GM19043 (cell line): ENCODE results near the gene MARCHF5.

Source experiments
- ATAC-seq: cut with Tn5 transposase; IDR thresholded peaks from one replicate; pipeline ENCODE4 v1.9.1; 2021; ENCODE audit warnings: low read depth; ENCODE audit not compliant: unreplicated experiment

Gene MARCHF5, protein sequence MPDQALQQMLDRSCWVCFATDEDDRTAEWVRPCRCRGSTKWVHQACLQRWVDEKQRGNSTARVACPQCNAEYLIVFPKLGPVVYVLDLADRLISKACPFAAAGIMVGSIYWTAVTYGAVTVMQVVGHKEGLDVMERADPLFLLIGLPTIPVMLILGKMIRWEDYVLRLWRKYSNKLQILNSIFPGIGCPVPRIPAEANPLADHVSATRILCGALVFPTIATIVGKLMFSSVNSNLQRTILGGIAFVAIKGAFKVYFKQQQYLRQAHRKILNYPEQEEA

DNA sequence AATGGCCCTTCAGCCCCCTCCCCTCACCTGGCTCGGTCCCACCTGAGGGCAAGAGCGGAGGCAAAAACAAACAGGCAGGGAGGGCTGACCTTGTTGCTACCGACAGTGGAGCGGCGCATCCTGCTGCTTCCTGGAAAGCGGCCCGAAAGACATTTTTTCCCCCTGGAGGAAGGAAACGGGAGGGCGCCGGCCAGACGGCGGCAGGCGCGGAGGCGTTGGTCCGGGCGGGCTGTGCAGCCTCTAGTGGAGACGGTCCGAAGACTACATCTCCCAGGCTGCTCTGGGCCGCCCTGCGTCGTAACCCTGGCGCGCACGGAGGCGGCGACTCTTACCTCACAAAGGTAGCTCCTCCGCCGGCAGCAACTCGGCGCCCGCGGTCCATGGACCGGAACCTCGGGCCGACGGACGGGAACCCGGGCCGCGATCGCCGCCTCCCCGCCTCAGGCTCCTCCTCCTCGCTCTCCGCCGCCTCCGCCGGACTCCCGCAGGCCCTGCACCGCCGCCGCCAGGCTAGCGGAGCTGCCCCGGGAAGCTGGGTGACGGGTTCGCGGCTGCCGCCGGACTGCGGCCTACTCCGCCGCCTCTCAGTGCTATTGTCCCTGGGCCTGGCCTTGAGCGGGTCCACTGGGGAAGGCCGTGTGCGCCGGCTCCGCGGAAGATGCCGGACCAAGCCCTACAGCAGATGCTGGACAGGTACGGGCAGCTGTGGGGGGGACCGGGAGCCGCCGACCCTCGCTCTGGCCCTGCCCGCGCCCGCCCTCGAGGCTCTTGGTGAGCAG lies at the start of gene MARCHF5, which contains the start of gene CPEB3:
TSS of gene MARCHF5 (plus strand) at position 331 of the 779 bp plus-strand sequence. CDS start at position 659, 328 bp downstream.
TSS of gene CPEB3 (minus strand) at position 242 of the 779 bp plus-strand sequence. CDS start 50,728 bp downstream, outside the sequence.
- peak; percentile 98 for ATAC-seq

DNA sequence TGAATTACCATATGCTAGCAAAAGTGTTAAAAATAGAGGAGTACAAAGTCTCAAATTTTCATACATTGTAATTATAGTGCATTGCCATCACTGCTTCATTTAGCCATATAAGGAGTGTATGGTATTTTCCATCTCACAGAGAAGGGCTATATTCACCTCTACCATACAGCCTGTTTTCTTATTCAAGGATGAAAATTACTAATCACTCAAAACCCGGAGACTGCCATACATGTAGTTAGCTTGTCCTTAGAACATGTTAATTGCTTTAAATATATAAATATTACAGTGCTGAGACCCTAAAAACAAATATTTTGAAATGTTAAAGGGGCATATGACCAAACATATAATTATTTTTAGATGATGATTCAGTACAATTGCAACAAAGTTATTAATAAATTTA lies 49.5 kb upstream of the MARCHF5 start:
- ATAC-seq: no peak

DNA sequence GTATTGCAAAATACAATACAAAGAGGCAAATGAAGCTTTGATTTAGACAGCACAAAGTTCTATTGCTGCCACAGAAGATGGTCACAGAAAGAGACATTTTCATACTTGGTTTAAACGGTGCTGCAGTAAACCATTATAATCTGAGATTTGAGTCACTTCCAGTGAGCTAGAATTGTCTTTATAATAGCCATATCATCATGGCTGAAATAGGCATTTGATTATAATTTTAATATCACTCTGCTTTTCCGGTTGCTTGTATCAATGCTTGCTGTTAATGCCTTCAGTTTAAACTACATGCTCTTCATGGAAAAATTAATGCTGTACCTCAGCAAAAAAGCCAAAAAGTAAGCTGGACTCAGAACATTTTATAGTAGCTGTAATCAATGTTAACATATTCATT lies 48.6 kb upstream of the MARCHF5 start:
- ATAC-seq: no peak

DNA sequence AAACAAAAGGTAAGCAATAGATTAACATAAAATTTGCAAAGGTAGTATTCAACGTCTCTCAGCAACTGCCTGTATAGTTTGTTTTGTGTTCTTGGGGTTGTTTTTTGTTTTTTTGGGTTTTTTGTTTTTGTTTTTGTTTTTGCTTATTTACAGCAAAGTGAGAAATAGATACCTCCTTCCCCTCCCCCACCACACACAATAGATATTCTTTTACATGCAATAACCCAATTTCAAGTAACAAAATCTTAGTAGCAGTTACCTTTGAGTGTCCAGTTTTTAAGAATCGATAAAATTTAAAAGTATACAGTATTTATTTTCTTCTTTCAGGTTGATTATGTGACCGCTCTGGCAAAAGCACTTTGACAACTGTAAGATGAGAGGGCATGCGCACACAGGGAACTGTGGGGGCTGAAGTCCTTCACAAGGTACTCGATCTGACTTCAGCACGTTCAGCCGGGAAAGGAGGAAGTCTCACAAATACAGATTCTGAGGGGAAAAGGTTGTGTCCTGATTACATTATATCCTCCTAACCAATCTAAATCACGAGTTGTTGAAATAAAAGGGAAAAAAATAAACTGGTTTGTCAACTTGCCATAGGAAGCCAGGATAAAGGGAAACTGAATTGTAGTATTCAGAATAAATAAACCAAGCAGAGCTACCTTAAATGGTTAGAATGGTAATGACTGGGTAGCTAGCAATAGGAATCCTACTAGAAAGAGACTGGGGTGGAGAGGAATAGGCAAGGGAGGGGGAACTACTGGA lies 47.9 kb upstream of the MARCHF5 start:
- no peak for ATAC-seq

DNA sequence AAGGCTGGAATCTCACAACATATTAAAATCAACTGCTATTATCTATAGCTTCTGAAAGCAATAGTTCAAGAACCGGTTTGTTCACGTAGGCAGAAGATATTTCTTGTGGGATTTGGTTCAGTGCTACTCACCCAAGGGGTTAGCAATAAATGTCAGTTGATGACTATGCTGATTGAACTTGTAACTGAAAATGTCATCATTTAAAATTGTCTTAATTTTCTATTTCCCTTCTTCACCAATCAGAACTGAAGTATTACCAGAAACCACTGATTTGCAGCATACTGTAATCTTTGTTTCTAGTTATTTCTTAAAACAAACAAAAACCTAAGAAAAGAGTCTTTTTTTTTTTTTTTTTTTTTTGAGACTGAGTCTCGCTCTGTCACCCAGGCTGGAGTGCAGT lies 46.2 kb upstream of the MARCHF5 start:
- ATAC-seq: no peak

DNA sequence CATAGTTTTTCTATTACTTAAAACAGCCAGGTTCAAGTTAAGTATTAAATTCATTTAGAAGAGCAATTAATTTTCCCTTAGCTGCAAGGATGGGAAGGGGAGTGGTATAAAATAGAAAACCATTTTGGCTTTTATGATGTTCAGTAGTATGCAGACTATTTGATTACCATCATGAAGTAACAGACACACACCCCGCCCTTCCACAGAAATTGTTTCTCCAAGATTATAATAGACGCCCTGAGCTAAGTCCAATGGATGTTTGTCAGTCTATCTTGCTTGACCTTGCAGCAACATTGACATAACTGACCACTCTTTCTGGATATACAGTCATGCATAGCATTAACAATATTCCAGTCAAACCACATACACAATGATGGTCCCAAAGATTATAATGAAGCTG lies 42.4 kb upstream of the MARCHF5 start:
- no peak for ATAC-seq

DNA sequence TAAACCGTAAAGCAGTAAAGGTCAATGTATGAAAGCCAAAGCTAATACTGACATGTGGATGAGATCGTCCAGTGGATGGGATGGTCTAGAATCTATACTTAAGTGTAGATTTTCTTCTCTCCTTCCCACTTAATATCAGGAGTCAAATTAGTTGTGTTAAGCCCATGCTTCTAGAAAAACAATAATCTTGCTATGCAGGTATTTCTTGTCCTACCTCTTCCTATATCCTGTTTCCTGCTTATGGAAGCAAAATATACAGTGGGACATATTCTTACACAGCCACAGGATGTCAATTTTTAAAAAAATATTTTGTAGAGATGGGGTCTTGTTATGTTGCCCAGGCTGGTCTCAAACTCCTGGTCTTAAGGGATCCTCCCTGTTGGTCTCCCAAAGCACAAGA lies 27.6 kb upstream of the MARCHF5 start:
- ATAC-seq: no peak

DNA sequence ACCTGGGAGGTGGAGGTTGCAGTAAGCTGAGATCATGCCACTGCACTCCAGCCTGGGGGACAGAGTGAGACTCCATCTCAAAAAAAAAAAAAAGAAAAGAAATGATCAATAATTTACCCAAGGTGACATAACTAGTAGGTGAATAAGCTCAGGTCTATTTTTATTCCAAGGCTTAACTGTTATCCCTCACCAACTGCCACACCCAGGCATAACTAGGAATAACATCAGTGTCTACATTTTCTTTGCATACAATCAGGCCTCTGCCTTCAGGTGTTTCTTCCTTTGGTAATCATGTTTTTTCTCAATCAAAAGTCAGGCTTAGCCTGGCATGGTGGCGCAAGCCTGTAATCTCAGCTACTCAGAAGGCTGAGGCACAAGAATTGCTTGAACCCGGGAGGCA lies 26.7 kb upstream of the MARCHF5 start:
- ATAC-seq: no peak

DNA sequence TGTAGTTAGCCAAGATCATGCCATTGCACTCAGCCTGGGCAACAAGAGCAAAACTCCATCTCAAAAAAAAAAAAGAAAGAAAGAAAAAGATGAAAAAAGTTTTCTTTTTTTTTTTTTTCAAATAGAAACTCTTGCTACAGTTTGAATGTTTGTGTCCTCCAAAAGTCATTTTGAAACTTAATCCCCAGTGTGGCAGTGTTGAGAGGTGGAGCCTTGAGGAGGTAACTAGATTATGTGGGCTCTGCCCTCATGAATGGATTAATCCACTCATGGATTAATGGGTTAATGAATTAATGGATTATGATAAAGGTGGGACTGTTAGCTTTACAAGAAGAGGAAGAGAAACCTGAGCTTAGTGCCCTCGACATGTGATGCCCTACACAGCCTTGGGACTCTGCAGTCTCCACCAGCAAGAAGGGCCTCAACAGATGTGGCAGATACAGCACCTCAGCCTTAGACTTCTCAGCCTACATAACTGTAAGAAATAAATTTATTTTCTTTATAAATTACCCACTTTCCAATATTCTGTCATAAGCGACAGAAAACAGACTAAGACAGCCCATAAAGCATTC lies 25.2 kb upstream of the MARCHF5 start:
- no peak for ATAC-seq

DNA sequence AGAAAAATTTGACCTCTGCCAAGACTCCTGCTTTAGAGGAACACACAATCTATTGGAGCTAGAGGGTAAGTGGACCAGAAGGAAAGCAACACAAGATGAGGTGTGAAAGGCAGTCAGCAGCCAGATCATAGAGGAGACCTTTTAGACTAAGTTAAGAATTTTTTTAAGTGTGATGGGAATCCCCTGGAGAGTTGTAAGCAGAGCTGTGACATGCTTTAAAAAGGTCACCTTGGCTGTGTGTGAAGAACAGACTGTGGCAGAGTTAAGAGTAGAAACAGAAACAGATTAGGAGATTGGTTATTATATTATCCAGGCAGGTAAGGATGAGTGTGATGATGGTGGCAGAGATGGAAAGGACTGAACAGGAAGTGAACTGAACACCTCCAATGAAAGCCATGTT lies 23.6 kb upstream of the MARCHF5 start:
- no peak for ATAC-seq

DNA sequence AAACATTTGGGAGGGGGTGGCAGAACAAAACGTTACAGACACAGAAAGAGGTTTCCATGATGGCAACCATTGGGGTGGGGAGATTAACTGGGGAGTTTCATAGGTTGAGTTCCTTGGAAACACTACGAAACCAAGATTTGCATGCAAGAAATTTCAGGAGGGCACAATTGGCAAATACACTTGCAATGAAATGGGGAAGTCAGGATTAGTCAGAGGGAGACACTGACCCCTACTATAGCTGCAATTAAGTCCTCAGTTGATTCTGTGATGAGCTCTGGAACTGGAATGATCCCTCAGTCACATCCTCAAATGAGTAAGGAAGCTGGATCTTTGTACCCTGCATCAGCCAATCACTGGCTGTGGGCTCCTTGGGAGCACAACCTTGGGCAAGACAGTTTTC lies 22.2 kb upstream of the MARCHF5 start:
- ATAC-seq: no peak

DNA sequence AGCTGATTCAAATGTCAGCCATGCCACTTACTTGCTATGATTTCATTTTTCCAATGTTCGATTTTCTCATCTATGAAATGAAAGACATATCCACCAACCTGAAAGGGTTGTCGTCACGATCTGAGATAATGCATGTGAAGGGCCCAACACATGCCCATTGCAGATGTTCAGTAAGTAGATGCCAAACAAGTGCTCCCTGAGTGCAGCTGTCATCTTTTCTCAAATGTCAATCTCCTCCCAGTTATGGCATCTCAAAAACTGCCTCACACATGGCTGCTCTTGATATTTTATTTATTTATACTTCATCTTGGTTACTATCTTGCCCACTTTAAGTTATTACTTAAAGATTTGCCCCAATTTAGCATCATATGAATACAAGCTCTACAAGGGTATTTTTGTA lies 16.9 kb upstream of the MARCHF5 start:
- no peak for ATAC-seq

DNA sequence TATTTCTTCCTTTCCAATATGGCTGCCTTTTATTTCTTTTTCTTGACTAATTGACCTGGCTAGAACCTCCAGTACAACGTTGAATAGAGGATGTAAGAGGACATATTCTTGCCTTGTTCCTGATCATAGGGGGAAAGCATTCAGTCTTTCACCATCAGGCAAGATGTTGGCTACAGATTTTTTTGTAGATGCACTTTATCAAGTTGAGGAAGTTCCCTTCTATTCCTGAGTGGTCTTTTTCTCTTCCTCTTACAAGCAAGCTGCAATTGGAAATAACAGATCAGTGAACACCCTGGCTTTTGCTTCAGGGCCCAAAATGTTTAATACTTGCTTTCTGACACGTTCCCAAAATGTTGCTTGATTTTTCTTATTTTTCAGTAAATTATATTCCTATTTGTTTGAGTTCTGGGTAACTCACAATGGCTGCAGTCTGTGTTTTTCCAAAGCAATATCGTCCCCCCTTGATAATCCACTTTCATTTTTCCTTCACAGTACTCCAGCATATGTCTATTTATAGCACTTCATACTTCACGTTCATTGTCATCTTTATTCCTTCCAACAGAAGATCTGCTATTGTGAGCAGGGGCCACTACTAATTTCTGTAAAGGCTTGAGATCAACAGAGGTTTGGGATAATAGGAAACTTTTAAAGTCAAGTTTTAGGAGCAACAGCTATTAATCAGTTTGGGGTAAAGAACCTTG lies 11.8 kb upstream of the MARCHF5 start:
- no peak for ATAC-seq

DNA sequence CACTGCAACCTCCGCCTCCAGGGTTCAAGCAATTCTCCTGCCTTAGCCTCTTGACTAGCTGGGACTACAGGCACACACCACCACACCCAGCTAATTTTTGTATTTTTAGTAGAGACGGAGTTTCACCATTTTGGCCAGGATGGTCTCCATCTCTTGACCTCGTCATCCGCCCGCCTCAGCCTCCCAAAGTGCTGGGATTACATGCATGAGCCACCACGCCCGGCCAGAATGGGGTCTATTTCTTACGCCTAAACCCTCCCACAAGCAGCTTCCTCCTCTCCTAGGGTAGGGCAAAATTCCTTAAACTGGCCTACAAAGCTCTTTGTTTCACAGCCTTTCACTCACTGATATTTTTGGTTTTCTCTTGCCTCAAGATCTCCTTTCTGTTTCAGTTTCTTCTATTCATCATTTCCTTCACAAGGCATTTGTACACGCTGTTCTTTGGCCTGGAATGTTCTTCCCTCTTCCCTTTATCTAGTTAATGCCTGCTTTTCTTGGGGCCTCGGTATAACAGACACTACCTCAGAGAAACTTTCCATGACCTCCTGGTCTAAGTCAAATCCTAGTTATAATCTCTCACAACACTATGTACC lies 6.8 kb upstream of the MARCHF5 start:
- ATAC-seq: no peak

DNA sequence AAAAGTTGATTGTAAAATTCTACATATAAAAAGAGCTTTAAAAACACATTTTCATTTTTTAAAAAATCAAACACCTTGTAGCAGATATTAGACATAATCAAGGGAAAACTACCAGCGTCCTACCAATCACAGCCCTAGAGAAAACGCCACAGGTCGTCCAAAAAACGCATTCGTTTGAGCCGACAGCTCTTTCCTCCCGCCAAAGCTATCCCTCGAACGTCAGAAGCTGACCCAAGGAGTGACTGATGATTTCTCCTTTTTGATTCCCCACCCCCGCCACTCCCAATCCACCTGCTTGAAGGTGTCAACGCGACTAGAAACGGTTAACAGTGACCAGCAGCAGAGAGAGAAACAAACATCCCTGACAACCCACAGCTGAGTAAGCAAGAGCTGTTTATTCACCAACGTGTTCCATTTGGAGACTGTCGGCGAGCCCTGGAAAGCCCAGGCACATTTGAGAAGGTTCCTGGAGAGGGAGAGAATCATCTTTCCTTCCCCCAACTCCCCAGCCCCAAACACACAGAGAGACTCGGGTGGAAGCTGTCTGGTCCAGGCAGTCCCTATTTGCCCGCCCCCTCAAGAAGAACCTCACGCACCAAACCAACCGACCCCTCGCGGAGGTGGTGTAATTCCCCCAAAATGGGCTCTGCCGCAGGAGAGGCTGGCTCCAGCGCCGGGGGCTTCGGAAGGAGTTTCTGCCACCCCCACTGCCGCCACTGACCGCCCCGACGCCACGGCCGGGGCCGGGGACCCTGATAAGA lies 711 bp upstream of the MARCHF5 start:
- no peak for ATAC-seq

DNA sequence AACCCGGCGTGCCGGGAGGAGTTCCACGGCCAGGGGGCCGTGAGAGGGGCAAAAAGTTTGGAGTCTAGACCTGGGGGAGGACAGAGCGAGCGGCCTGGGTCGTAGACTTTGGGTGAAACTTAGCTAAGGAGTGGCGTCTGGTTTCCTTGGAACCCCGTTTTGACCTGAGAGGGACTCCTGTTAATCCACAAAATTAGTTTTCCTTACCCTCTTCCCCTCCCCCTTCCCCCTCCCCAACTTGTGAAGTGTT lies 574 bp downstream of the MARCHF5 start:
- ATAC-seq: no peak

DNA sequence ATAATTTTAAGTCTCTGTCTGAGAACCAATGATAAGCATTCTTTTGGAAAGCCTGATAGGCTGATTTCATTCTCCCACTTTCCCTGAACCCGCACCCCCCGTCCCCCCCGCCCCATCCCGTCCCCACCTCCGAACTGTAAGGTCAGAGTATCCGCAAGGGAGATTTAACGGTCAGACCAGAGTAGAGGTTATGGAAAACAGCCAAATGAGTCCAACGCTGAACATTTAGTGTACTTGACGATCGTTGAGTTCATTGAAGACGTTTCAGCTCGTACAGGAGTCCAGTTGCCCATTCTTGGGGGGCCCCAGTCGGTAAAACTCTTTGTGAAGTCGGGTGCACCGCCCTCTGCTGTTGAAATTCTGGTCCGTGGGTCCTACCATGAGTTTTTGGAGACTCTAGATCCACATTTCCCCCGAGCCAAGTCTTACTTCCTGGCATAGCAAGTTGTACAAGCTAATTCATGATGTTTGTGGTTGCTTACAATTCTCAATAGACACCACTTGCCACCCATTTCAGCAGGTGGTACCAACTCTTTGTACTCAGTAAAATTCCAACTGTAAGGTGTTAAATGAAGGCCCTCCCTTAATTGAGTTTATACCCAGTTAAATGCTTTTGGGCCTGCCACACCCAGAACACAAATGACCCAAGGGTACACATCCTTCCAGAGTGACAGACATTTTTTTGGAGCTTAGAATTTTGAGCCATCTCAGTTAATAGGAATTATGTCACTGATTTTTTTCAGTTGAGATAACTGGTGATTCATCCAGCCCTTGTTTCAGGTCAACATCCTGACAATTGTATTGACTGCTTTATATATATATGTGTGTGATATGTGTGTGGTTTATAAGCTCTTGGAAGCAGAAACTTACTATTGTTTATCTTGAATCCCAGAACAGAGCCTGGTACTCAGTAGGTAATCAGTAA lies 1.2 kb downstream of the MARCHF5 start:
- no peak for ATAC-seq

DNA sequence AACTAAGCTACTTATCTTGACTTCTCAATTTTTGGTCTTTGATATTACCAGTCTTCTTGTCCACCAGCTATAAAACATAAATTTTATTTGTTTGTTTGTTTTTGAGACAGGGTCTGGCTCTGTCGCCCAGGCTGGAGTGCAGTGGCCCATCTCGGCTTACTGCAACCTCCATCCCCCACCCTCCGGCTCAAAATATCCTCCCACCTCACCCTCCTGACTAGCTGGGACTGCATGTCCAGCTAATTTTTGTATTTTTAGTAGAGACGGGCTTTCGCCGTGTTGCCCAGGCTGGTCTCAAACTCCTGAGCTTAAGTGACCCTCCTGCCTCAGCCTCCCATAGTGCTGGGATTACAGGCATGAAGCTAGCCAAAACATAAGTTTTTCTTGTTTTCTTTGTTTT lies 7.5 kb downstream of the MARCHF5 start:
- no peak for ATAC-seq

DNA sequence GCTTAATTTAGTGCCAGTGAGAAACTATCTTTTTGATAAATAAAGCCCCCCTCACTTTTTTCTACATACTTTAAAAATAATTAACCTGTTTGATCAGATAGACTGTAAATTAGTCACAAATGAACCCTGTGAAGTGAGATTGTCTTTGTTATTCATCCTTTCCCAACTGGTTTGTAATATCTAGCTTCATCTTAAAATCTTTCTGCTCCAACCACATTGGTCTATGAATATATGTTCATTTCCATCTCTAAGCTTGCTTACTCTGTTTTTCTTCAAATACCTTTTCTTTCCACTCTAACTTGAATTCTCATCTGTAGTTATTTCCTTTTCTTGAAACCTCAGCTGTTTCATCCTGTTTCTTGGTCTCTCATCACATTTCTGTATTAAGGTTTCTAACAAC lies 12.1 kb downstream of the MARCHF5 start:
- no peak for ATAC-seq
